Measurements from ENCODE around the gene TMEM239. TPM values are rescaled to one million over a fixed set of nuclear protein-coding genes. Genes with fewer than 3 reads are reported as not detected.
"Not testable (repeated sequence)": the region's sequence is repeated elsewhere in the genome, so short reads cannot be mapped to it uniquely, and the experiment has no call there.

The TMEM239 gene
- total RNA-seq (2014; rRNA removed; shearing (Covaris generic)): not detected in 2 replicates

DNA sequence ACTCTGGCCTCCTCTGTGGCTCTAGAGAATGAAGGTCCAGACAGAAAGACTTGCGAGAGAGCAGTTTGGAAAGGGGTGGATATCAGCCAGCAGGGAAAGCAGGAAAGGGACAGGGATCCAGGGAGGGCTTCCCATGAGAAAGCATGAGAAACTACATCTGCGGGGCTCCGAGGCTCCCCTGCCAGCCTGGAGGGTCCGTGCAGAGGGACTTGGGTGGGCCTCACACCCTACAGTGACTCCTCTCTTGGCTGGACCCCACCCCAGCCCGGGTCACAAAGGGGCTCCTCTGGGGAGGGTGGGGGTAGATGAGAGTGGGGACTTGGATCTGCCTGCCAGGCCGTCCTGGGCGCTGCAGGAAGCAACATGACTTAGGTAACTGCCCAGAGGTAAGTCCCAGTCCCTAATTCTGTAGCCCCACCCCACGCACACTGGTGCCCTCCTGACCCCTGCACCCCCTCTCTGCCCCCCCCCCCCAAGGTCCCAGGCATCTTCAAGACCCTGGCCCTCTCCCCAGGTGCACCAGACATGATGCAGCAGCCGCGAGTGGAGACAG lies at the start of gene TMEM239:
TSS of gene TMEM239 (plus strand) at position 335 of the 553 bp plus-strand sequence. CDS start at position 526, 191 bp downstream.
- DNase-seq (ENCODE audit: low spot score): no peak

DNA sequence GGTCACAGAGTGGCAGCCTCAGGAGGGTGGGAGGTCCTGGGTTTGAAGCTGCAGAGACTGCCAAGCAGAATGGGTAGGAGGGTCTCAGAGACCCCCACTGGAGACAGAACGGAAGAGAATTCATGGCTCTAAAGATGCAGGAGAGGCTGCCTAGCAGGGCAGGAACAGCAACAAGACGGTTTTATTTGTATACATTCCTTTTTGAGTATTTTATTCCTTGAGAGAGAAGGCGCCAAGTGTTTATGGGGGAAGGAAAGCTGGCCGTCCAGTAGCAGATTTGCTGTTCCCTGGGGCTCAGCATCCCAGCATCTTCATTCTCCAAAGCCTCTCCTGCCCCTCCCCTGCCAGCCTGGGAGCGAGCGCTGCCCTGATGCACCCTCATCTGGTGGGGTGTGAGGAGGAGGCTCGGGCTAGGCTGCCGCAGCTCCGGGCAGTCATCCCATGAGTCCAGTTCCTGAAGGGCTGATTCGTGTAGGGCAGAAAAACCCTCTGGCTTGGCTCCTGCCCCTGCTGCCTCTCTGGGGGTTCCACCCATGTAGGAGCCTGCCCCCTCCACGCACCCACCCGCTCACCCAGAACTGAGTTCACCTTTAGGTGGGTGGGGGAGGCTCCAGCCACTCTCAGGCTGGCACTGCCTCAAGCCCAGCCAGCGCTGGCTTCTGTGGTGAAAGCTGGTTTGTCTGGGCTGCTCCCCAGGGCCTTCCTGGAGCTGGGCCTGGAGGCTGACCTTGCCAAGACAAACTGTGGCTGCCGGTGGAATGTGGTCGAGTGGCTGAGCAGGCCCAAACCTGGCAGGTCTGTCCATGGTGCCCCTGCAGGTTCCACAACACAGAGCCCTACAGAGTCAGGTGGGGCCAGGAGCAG lies 48.2 kb upstream of the TMEM239 start:
- peak; percentile 58 for DNase-seq (ENCODE audit: low spot score)

DNA sequence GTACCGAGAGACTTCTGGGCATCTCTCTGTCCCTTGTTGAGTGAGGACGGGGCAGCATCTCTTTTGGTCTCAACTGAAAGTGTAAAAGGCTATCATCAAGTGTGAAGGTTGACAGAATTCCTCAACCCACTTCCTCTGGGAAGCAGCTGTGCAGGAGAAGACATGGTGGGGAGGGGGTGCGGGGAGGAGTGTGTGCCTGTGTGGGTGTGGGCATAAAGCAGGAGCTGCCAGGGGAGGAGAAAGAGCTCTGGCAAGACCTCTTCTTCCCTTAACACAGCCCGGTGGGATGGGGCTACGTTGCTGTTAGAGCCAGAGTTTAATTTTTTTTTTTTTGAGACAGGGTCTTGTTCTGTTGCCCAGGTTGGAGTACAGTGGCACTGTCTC lies 47.5 kb upstream of the TMEM239 start:
- no peak for DNase-seq (ENCODE audit: low spot score)

DNA sequence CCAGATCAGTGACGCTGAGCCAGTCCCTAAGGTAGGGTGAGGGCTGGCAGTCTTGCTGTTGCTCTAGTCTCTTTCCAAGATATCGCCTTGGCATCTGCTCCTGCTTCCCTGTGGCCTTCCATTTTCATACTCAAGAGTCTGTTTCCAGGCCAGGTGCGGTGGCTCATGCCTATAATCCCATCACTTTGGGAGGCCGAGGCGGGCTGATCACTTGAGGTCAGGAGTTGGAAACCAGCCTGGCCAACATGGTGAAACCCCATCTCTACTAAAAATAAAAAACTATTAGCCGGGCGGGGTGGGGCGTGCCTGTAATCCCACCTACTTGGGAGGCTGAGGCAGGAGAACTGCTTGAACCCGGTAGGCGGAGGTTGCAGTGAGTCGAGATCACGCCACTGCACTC lies 46.1 kb upstream of the TMEM239 start:
- DNase-seq (ENCODE audit: low spot score): not testable (repeated sequence)

DNA sequence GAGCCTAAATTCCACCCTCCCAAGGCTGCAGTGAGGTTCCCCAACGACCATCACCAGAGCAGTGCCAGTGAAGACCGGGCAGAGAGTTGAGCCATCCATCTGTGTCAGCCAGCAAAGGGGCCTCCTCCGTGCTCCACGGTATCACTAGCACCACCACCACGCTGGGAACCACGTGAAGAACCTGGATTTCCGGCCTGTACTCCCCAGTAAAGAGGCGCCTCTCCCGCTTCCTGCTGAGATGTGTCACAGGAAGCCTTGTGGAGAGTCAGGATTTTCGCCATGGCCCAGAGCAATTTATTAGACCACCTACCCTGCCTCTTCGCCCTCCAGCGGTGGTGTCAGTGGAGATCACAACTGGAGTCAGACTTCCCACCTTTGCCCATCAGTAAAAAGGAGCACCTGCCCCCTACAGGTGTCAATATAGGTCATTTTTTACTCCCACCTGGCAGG lies 44.5 kb upstream of the TMEM239 start:
- DNase-seq (ENCODE audit: low spot score): no peak

DNA sequence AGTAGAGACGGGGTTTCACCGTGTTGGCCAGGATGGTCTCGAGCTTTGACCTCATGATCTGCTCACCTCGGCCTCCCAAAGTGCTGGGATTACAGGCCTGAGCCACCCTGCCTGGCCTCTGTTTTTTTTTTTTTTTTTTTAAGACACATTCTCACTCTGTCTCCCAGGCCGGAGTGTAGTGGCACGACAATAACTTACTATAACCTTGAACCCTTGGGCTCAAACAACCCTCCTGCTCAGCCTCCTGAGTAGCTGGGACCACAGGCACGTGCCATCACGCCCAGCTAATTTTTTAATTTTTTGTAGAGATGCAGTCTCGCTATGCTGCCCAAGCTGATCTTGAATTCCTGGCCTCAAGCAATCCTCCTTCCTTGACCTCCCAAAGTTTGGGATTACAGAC lies 42.4 kb upstream of the TMEM239 start:
- DNase-seq (ENCODE audit: low spot score): no peak

DNA sequence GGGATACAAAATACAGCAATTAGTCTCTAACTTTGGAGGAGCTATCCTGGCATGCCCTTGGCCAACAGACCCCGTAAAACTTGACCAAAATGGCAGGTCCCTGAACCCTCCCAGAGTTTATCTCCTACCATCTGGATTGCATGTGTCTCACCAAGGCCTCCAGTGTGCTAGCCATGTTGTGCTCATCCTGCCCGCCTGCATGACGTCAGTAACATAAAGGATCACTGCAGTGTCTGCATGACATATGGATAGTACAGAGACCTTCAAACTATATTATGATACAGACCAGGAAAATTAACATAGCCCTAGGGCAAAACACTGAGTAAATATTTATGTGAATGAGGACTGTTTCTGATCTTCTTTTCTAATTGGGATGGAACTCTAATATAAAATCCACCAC lies 41.0 kb upstream of the TMEM239 start:
- DNase-seq (ENCODE audit: low spot score): no peak

DNA sequence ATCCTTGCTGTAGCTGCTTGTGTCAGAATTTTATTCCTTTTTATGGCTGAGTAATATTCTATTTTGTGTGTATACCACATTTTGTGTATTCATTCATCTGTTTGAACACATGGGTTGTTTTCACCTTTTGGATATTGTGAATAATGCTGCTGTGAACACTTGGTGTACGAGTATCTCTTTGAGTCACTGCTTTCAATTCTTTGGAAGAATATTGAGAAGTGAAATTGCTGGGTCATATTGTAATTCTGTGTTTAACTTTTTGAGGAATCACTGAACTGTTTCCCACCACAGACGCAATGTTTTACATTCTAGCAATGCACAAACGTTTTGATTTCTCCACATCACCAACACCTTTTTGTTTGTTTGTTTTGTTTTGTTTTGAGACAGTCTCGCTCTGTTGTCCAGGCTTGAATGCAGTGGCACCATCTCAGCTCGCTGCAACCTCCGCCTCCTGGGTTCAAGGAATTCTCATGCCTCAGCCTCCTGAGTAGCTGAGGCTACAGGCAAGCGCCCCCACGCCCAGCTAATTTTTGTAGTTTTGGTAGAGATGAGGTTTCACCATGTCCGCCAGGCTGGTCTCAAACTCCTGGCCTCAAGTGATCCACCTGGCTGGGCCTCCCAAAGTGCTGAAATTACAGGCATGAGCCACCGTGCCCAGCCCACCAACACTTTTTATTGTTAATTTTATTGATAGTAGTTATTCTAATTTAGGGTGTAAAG lies 37.4 kb upstream of the TMEM239 start:
- no peak for DNase-seq (ENCODE audit: low spot score)

DNA sequence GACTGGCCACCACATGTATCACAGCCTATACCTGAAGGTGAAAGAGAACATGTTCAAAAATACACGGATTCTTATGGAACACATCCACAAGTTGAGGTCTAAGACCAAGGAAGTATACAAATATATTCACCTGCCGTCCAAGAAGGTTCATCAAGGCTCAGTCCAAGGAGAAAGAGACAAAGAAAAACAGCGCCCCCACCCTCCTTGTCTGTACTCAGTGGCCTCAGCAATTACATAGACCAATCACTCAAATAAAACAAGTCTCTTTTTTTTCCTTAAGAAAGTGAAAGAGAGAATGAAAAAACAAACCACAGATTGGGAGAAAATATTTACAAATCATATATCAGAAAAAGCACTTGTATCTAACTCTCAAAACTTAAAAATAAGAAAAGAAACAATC lies 35.2 kb upstream of the TMEM239 start:
- no peak for DNase-seq (ENCODE audit: low spot score)

DNA sequence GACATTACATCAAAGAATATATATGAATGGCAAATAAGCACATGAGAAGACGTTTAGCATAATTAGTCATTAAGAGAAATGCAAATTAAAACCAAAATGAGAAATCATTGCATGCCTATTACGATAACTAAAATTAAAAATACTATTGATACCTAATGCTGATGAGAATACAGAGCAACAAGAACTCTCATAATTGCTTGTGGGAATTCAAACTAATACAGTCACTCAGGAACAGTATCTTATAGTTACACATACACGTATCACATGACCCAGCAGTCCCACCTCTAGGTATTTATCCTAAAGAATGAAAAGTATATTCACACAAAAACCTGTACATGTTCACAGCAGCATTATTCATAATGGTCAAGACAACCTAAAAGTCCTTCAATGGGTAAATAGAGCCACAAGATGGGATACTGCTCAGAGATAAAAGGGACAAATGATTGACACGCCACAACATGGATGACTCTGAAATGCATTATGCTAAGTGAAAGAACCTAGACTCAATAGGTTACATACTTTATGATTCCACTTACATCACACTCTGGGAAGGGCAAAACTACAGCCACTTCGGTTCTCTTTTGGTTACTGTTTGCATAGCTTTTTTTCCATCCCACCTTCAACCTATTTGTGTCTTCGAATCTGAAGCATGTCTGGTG lies 32.1 kb upstream of the TMEM239 start:
- DNase-seq (ENCODE audit: low spot score): no peak

DNA sequence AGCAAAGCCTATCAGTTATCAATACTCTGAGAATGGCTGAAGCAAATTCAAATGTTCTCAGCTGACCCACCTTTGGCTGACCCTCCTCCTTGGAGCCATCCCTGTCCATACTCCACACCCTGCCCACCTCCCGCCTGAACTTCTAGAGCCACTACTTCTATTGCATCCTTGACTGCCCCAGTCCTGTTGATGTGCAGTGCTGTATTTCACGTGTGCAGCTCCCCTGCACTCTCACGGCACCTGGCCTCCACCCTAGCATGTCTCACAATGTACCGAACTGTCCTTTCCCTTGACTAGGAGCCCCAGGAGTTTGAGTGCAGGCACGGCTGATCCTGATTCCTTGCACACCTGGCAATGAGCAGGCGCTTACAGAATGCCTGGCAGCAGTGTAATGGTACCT lies 22.7 kb upstream of the TMEM239 start:
- no peak for DNase-seq (ENCODE audit: low spot score)

DNA sequence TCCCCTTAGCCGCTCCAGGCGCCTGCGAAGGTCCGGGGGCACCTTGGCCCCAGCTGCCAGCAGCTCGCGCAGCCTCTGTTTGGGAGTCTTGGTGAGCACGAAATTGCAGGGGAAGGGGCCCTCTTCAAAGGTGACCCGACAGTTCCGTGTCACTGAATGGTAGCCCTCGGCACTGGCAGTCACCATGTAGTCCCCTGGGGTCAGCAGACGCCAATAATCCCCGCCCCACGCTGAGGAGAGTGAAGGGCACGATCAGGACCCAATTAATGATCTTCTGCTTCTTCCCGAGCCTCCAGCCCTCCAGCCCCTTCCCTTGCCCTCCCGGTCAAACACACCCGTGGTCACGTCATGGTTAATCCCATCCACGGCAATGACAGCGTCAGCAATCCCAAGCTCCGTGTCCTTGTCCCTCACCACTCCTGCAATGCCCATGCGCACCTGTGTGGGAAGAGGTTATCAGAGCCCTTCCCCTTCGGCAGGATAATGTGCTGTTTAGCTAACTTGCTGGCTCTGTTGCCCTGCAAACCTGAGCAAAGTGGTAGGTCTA lies 21.9 kb upstream of the TMEM239 start:
- DNase-seq (ENCODE audit: low spot score): no peak

DNA sequence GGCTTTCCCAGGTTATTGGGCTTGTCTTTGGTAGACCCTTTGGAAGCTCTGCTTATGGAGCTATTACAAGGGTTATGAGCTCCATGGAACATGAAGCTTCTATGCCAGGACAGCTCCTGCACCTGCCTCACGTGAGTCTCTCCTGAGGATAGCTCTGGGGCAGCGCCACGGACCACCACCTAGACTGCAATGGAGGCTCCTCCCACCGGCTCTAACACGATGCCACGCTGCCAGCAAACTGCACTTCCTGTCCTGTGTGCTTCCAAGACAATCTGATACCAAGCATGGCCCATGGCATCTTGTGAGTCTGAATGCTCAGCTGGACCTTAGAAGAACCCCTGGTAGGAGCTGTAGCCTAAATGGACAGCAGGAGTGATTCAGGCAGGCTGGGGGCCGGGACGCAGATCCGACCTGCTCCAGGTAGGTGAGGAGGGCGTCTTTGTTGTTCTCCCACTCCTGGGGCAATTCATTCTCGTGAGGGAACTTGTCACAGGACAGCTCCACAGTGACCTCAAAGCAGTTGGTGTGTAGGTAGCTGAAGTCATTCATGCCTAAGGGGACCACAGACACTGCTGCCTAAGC lies 21.2 kb upstream of the TMEM239 start:
- DNase-seq (ENCODE audit: low spot score): no peak

DNA sequence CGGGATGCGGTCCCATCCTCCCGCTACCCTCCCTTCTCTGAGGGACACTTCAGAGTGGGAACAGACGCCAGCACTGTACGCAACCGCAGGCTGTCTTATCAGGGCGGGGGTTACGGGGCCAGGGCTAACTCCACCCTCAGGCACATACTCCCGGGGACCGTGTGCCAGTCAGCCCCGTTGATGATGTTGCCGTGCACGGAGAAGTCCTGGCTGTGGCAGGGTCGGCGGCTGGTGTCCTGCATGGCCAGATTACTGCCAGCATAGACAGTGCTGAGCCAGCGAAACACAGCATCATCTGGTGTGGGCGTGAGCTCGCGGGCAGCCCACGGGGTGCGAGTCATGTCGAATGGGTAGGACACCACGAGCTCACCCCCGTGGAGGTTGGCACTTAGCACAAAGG lies 20.7 kb upstream of the TMEM239 start:
- no peak for DNase-seq (ENCODE audit: low spot score)

DNA sequence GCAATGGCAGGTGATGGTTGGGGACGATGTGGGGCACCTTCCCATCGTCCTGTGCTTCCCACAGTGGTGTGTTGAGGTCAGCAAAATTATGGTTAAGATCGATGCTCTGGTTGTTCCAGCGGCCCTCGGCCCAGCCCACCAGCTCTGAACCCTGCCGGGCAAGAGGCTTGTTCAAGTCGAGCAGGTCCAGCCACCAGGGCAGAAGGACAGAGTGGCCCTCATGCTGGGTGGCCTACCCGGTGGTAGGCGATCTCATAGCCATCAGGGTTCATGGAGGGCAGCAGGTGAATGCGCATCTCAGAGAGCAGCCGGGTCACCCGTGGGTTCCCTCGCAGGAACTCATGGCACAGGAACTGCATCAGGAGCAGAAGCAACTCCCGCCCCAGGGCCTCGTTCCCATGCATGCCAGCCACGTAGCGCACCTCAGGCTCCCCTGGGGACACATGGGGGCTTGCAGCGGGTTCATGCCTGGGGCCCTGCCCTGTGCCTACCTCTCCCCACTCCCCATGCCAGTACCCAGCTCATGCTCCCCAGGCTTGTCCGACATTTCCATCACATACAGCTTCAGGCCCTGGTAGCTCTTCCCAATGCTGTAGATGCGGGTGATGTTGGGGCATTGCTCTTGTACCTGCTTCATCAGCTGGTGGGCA lies 20.0 kb upstream of the TMEM239 start:
- DNase-seq (ENCODE audit: low spot score): no peak

DNA sequence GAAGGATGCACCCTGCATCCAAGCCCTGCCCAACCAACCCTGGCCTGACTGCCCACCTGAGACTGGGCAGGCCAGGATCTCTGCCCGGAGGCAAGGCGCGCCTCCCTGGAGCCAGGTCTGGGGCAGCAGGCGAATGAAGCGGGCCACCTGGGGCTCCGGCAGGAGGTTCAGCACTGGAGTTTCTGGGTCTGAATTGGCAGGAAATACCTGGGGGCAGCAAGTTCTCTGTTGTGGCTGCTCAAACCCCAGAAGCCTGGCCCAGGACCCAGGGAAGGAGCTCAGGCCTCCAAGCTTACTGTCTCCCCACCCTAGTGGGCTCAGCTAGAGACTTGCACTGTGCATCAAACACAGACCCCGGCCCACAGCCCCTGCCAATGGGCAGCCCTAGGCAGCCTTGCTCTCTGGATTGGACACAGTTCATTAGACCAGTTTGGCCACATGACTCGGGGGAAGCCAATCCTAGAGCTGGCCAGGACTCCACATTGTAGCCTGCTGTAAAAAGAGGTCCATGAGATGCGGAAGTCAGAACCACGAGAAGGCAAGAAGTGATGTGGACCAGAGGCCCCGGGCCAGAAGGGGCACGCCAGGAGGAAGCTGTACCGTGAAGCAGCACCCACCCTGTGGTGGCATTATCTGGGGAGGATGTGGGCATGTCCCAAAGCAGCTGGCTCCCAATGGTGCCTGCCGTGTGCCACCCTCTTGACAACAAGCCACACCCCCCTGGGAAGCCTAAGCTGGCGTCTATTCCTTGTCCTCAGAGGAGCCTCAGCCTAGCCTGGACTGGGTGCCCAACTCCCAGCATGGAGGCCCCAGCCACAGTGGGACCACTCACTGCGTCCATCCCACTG lies 18.8 kb upstream of the TMEM239 start:
- DNase-seq (ENCODE audit: low spot score): no peak

DNA sequence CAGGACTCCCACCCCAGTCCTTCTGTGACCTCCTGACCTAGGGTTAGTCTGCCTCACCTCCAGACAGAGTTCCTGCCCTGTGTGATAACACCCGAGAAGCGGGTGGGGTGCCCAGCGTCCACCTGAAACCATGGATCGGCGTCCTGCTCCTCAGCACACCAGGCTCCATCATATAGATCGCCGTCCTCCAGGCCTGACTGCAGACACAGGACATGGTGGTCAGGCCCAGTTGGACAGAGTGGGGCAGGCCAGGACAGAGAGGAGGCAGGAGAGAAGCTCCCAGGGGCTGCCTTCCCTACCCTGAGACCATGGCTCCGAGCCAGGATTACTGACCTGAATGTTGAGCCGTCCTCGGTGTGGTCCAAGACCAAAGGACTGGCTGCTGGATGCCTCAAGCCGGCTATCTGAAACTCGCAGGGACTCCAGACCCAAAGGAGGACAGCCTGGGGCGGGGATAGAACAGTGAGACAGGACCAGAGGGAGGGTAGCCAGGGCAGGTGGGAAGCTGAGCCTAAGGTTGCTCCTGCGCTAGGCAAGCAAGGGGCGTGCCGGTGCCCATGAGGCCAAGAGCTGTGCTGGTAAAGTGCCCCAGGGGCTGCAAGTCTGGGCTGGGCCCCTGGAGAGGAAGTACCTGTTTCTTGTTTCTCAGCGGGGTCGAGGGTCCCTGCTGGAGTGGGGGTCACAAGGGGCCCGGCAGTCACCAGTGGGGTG lies 17.9 kb upstream of the TMEM239 start:
- no peak for DNase-seq (ENCODE audit: low spot score)

DNA sequence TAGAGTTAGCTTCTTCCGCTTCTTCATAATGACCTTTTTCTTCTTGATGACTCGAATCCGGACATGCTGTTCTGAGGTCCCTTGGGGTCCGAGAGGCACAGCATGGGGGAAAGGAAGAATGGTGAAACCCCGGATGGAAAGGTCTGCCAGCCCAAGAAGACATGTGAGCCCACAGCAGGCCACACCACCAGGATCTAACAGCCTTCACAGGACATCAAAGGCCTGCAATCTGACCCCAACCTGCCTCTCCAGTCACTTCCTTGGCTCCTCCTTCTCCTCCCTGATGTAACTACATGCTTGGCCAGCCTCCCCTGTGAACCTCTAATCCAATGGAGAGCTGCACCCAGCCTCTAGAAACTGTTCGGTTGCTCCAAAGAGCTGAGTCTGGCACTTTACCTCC lies 17.4 kb upstream of the TMEM239 start:
- DNase-seq (ENCODE audit: low spot score): no peak

DNA sequence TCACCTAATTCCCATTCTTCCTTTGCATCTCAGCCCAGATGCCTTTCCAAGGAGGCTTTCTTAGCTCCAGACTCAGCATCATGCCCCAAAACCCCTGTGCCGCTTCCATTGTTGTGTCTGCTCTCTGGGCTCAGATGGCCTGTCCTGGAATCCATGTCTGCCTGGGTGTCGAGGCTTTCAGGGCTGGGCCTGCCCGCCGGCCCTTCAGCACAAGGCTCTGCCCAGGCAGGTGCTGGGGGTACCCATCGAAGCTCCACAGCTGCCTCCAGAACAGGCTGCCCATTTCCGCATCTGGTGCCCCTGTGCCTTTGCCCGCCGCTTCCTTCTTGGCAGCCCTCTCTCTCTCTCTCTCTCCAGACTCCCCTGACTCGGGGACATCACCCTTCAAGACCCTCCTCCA lies 16.9 kb upstream of the TMEM239 start:
- no peak for DNase-seq (ENCODE audit: low spot score)

Data from H4 (cell line).